ENCODE results near the gene GPR135.

- TF ChIP-seq REST (IDR thresholded peaks at IDR 0.05; ENCODE audit: insufficient read depth in 1 of 2, low read depth in 2 of 2, low read length in 2 of 2): no peak
- no peak for TF ChIP-seq POLR2AphosphoS5 (IDR thresholded peaks at IDR 0.05; ENCODE audit: low read depth, low read length)
- TF ChIP-seq SIN3A (IDR thresholded peaks at IDR 0.05; ENCODE audit: borderline replicate concordance, insufficient read depth, low read length): no peak
Observed at GRCh38 chr14:59428581-59429012, 36.6 kb downstream of the GPR135 start.

Measured in PFSK-1 (cell line).